ENCODE results near the gene PRSS16.
"Not testable (repeated sequence)": the region's sequence is repeated elsewhere in the genome, so short reads cannot be mapped to it uniquely, and the experiment has no call there.

The PRSS16 gene

DNA sequence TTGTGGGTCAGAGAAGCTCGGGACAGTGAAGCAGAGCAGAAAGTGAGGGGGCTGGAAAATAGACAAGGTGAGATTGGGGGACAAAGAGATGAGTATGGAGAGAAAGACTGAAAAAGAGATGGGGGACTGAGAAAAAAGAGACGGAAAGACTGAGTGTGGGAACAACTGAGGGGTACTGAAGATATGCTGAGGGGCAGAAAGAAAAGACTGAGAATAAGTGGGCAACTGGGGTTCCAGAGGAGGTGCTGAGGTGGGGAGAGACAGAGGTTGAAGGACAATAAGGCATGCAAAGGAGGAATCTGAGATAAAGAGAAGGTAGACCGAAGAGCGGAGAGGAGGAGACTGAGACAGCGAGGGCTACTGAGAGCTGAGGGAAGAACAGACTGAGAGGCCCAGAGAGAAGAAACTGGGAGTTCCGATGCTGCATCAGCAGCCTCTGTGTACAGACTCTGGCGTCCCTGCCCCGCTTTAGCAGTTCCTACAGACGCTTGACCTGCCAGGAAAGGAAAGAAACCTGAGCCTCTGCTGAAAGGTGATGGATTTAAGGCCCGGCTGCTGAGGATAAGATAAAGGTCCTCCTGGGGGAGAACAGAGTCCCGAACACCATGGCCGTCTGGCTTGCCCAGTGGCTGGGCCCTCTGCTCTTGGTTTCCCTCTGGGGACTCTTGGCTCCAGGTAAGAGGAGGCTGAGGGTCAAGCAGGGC, at the start of gene PRSS16:
Gene PRSS16 (plus strand): TSS at position 569 of the 704 bp plus-strand sequence. CDS start 37 bp downstream, at position 606.
- DNase-seq (ENCODE audit: low read depth), result no peak

GRCh38 chr6:27205375-27206278, 41.9 kb upstream of the PRSS16 start:
- DNase-seq (ENCODE audit: low read depth), result no peak

DNA sequence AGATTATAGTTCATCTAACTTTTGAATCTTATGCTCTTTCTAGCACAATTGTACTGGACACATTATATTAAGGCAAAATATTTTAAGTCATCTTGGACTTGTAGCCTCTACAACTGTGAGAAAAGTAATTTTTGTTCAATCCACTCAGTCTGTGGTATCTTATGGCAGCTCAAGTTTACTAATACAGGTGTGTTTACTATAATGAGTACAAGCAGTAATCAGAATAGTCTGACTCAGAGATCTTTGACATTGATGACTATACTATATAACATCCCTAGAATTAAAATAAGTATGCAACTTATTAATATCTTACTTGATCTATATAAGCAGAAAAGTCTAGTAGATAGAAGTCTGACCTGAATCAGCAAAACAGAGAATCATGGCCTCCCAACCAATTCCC, 40.7 kb upstream of the PRSS16 start:
- no peak for DNase-seq (ENCODE audit: low read depth)

- no peak for DNase-seq (ENCODE audit: low read depth)
Measured at GRCh38 chr6:27208042-27208441, 39.5 kb upstream of the PRSS16 start.

GRCh38 chr6:27209196-27209595, 38.3 kb upstream of the PRSS16 start:
- no peak for DNase-seq (ENCODE audit: low read depth)

DNA sequence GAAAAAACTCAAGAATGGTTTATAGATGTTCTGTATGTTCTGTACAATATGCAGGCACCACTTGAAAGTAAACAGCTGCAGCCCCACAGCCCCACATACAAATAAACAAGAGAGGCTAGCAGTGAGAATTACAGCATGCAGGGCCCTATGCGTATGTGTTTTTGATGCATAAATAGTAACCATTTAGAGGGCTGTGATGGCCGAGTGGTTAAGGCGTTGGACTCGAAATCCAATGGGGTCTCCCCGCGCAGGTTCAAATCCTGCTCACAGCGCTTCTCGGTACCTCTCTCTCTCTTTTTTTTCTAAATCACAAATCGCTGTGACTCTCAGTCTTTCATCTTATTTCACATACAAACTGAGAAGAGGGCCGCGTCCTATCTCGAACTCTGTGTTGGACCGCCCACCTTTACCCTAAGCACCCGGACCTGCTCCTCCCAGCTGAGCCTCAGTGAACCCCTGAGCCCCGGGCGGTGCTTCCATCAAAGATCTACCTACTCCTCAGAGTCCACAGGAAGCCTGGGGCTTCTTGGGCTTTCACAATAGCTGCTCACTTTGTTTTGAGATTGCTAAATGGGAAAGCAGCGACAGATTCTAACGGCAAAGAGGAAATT, 37.7 kb upstream of the PRSS16 start:
- DNase-seq (ENCODE audit: low read depth), result no peak

GRCh38 chr6:27213091-27213517, 34.4 kb upstream of the PRSS16 start:
- DNase-seq (ENCODE audit: low read depth), result not testable (repeated sequence)

- DNase-seq (ENCODE audit: low read depth), result no peak
Measured at GRCh38 chr6:27213544-27214125, 33.9 kb upstream of the PRSS16 start.

- no peak for DNase-seq (ENCODE audit: low read depth)
Measured at GRCh38 chr6:27214126-27214601, 33.3 kb upstream of the PRSS16 start.

DNA sequence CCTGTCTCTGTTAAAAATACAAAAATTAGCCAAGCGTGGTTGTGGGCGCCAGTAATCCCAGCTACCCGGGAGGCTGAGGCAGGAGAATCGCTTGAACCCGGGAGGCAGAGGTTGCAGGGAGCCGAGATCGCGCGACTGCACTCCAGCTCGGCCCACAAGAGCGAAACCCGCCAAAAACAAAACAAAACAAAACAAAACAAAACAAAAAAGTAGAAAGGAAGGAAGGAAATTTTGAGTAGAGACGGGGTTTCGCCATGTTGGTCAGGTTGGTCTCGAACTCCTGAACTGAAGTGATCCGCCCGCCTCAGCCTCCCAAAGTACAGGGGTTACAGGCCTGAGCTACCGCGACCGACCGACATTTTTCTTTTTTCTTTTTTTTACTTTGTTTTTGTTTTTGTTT, 30.6 kb upstream of the PRSS16 start:
- no peak for DNase-seq (ENCODE audit: low read depth)

DNA sequence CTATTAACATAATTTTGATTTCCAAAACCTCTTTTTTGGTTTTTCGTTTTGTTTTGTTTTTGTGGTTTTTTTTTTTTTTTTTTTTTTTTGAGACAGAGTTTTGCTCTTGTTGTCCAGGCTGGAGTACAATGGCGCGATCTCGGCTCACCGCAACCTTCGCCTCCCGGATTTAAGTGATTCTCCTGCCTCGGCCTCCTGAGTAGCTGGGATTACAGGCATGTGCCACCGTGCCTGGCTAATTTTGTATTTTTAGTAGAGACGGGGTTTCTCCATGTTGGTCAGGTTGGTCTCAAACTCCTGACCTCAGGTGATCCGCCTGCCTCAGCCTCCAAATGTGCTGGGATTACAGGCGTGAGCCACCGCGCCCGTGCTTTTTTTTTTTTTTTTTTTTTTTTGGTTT, 24.5 kb upstream of the PRSS16 start:
- not testable (repeated sequence) for DNase-seq (ENCODE audit: low read depth)

DNA sequence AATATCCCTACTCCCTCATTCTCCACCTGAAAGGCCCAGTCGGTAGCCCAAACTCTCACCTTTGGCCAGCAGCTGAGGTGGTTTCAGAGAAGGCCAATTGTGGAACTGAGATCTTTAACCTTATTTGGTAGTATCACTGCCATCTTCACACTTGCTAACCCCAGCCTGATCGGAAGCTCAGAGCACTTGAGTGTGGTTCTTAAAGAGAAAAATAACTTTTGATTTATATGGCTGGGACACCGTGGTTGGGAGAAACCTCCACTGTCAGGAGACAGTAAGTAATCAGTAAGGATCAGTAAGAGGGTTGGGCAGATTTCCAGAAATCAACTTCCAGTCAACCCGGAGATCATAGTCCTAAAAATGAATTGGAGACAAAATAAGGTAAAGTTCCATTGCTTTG, 22.8 kb upstream of the PRSS16 start:
- DNase-seq (ENCODE audit: low read depth), result no peak

DNA sequence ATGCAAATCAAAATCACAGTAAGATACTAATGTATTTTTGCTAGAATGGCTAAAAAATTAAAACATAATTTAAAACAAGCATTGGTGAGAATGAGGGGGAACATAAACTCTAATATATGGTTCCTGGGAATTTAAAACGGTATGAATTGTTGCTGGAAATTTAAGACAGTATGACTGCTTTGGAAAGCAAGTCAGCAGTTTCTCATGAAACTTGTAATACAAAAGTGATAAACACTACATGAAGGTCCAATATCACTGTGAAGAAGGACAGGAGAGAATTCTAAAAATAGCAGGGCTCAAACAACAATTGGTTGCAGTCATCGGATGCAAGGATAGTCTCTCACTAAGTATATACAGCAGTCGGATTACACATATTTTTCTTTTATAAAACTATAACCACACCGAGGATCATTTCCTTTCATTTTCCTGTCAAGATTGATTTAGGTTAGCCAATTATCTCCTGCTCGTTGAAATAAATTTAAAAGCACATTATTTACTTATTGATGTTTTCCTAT, 18.5 kb upstream of the PRSS16 start:
- no peak for DNase-seq (ENCODE audit: low read depth)

- DNase-seq (ENCODE audit: low read depth), result no peak
Measured at GRCh38 chr6:27230758-27231111, 16.8 kb upstream of the PRSS16 start.

DNA sequence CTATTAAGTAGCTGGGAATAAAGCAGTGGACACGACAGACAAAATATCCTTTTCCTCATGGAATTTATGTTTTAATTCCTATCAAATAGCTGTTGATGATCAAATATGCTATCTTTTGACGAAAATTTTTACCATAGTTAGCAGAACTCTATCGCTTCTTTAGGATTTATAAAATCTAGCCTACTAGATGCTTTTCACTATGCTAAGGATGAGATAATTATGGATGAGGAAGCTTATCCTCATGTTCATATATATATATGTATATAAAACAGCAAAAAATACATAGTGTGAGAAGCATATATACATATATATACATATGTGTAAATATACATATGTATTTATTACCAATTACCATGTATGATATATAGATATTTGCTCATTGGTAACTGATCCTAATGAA, 12.9 kb upstream of the PRSS16 start:
- DNase-seq (ENCODE audit: low read depth), result no peak

DNA sequence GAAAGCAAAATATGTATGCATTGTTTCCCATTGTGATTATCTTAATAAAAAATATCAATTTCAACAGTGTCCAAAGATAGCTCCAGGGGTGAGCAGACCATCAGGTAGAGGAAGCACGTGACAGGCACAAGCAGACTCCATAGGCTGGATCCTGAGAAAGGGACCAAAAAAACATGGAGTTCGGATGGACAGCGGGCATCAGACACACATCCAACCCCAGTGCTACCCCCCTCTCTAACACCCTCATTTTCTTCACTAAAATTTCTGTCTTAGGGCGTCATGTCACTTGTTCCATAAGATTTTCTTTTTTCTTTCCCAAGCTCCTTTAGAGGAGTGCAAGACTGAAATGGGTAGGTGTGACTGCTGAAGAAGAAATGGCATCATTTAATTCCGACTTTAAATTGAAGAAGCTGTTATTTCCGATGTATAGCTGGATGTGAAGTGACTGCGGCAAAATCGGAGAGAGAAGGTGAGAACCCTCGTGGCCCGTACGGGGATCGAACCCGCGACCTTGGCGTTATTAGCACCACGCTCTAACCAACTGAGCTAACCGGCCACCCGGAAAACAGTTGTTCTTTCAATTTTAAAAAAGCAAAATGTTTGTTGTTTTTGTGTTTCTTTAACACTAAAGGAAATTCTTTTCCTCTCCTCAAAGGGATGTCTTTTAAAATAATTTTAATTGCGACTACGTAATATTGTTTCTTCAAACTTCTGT, 10.3 kb upstream of the PRSS16 start:
- no peak for DNase-seq (ENCODE audit: low read depth)

- no peak for DNase-seq (ENCODE audit: low read depth)
Measured at GRCh38 chr6:27238010-27238983, 9.2 kb upstream of the PRSS16 start.

GRCh38 chr6:27239258-27239657, 8.2 kb upstream of the PRSS16 start:
- DNase-seq (ENCODE audit: low read depth), result no peak

DNA sequence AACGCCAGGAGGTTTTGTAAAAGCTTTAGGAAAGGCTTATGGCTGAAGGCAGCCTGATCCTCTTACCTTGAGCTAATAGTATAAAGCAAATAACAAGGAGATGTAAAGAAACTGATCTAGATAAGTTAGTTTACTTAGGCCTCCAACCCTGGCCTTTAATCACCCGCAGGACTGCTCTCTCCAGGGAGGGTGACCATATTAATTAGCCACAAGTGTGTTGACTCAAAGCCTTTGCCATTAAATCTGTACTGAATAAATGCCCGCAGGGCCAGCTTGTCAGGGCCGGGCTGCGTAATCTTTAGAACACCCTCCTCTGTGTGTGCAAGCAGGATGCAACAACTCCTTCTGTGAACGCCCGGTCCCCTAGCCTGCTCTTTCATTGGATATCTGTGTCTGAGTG, 6.1 kb upstream of the PRSS16 start:
- DNase-seq (ENCODE audit: low read depth), result no peak

DNA sequence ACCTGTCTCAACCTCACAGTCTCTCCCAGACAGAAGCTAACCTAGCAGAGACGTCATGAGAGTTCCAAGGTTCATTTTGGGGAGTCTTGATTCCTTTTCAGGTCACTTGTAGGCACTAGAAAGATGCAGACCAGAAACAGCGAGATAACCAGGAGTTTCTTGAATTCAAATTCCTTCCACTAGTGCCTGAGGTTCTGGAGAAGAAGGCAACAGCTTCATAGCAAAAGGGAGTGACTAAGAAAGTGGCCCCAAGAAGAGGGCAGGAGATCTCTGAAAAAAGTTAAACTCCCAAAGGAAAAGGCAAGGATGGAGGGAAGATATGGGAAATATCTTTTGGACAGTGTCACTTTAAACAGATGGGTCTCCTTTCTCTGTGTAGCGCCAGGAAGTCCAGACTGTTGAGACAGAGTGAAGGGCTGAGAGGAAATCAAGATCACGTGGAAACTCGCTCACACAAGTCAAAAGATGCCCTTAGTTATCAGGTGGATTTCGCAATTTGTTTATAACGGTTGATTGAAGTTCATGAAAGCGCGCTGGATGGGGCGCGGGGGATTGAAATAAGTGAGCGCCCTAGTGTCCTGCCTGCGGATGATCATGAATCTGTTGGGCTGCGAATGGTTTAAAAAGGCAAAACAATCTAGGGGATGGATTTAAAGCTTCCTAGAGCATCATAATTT, 4.8 kb upstream of the PRSS16 start:
- DNase-seq (ENCODE audit: low read depth), result no peak
